Measurements from ENCODE around the gene CDON. TPM values are rescaled to one million over a fixed set of nuclear protein-coding genes. Genes with fewer than 3 reads are reported as not detected.

CDON gene
- total RNA-seq, 2 donors from 2014 or later: 10.4 to 17.7 TPM

GRCh38 chr11:125945011-125945796 lies 117.5 kb downstream of the CDON start:
- Histone ChIP-seq H3K4me1 (ENCODE audit: control insufficient read depth in 1 of 2, low read depth in 2 of 2) (no peaks in the 10 kb centered on the region), H3K27ac (no peak overlapping the region), H3K4me3 (no peak overlapping the region), H3K9me3 (no peaks in the 10 kb centered on the region), H3K27me3 (replicated peaks; ENCODE audit: insufficient read depth) (no peaks in the 10 kb centered on the region), H3K36me3 (no peaks in the 10 kb centered on the region)
- DNase-seq (ENCODE audit: low spot score) (no peak), ATAC-seq (ENCODE audit: insufficient number of reproducible peaks, low FRiP score, low read depth) (no peak)
- TF ChIP-seq CTCF (IDR thresholded peaks at IDR 0.05): no peak

- Histone ChIP-seq H3K27me3 (replicated peaks; ENCODE audit: insufficient read depth) (no peaks in the 10 kb centered on the region), H3K4me1 (ENCODE audit: control insufficient read depth in 1 of 2, low read depth in 2 of 2) (no peaks in the 10 kb centered on the region), H3K9me3 (no peaks in the 10 kb centered on the region), H3K27ac (no peak overlapping the region), H3K4me3 (no peak overlapping the region), H3K36me3 (no peaks in the 10 kb centered on the region)
- no peak for TF ChIP-seq CTCF (IDR thresholded peaks at IDR 0.05)
- DNase-seq (ENCODE audit: low spot score) (no peak), ATAC-seq (ENCODE audit: insufficient number of reproducible peaks, low FRiP score, low read depth) (no peak)
Measured at GRCh38 chr11:125944350-125945010, 118.2 kb downstream of the CDON start.

- no peaks in the 10 kb centered on the region for H3K4me1 ChIP-seq (ENCODE audit: control insufficient read depth in 1 of 2, low read depth in 2 of 2)
- TF ChIP-seq CTCF (IDR thresholded peaks at IDR 0.05): no peak
- no peak for ATAC-seq (ENCODE audit: insufficient number of reproducible peaks, low FRiP score, low read depth)
- H3K4me3 ChIP-seq: no peak overlapping the region
- DNase-seq (ENCODE audit: low spot score): no peak
- H3K36me3 ChIP-seq: no peaks in the 10 kb centered on the region
- no peaks in the 10 kb centered on the region for H3K27me3 ChIP-seq (replicated peaks; ENCODE audit: insufficient read depth)
- no peak overlapping the region for H3K27ac ChIP-seq
- no peaks in the 10 kb centered on the region for H3K9me3 ChIP-seq
Measured at GRCh38 chr11:125943661-125944349, 118.9 kb downstream of the CDON start.

- TF ChIP-seq CTCF (IDR thresholded peaks at IDR 0.05): no peak
- Histone ChIP-seq H3K27me3 (replicated peaks; ENCODE audit: insufficient read depth) (no peaks in the 10 kb centered on the region), H3K4me3 (no peak overlapping the region), H3K36me3 (no peaks in the 10 kb centered on the region), H3K9me3 (no peaks in the 10 kb centered on the region), H3K27ac (no peak overlapping the region), H3K4me1 (ENCODE audit: control insufficient read depth in 1 of 2, low read depth in 2 of 2) (no peaks in the 10 kb centered on the region)
- no peak for ATAC-seq (ENCODE audit: insufficient number of reproducible peaks, low FRiP score, low read depth)
- no peak for DNase-seq (ENCODE audit: low spot score)
Measured at GRCh38 chr11:125942771-125943428, 119.8 kb downstream of the CDON start.
